DND-41 (cell line): ENCODE data around the gene COL4A2.

Source experiments
- EZH2 ChIP-seq: IDR thresholded peaks from 3 replicates; pipeline ENCODE4 v1.6.1; 2012; ENCODE audit warnings: borderline replicate concordance, low read depth, mild to moderate bottlenecking, moderate library complexity, low read length, inconsistent platforms; ENCODE audit not compliant: severe bottlenecking
- TF ChIP-seq, protein P1 (sequence below): IDR thresholded peaks from 2 replicates; pipeline ENCODE4 v1.5.1; 2012; ENCODE audit warnings: borderline replicate concordance, low read length, moderate library complexity, mild to moderate bottlenecking; ENCODE audit not compliant: poor library complexity, severe bottlenecking; ENCODE audit errors: extremely low read depth

DNA sequence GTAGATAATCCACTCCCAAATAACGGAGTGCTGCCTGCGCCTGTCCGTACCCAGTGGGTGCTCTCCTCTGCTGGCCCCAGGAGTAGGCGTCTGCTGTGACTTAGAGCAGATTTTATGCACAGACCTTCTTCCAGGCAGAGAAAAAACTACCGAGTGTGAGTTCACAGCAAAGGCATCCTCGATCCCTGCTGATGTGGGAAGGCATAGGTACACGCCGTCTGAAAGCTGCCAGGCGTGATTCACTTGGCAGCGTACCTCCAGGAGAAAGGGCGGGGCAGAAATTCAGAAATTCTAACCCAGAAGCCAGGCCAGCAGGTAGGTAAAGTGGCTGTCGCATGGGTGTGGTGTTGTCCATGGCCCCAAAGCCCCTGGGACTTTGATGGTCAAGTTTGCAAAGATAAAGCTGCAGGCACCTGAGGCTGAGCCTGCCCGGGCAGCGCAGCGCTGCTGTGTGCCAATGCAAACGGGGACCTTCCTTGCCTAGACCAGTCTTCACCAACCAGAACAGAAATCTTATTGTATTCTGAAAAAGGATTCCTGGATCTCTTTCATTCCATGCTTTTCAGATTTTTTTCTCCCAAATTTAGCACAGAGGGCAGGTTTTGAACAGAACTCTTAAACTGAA is 36.3 kb downstream of the COL4A2 start:
- TF ChIP-seq, protein P1, sequence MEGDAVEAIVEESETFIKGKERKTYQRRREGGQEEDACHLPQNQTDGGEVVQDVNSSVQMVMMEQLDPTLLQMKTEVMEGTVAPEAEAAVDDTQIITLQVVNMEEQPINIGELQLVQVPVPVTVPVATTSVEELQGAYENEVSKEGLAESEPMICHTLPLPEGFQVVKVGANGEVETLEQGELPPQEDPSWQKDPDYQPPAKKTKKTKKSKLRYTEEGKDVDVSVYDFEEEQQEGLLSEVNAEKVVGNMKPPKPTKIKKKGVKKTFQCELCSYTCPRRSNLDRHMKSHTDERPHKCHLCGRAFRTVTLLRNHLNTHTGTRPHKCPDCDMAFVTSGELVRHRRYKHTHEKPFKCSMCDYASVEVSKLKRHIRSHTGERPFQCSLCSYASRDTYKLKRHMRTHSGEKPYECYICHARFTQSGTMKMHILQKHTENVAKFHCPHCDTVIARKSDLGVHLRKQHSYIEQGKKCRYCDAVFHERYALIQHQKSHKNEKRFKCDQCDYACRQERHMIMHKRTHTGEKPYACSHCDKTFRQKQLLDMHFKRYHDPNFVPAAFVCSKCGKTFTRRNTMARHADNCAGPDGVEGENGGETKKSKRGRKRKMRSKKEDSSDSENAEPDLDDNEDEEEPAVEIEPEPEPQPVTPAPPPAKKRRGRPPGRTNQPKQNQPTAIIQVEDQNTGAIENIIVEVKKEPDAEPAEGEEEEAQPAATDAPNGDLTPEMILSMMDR = no peak
- no peak for TF ChIP-seq EZH2
